ENCODE measurements around the gene BRD9.
"Not testable (repeated sequence)": the region's sequence is repeated elsewhere in the genome, so short reads cannot be mapped to it uniquely, and the experiment has no call there.

The BRD9 gene

GRCh38 chr5:847736-848135, 44.9 kb downstream of the BRD9 start:
- H3K4me1 ChIP-seq (ENCODE audit: control extremely low read depth in 1 of 4, control insufficient read depth in 4 of 4, insufficient read depth in 4 of 4, low read length in 3 of 4); H3K36me3 ChIP-seq (ENCODE audit: control insufficient read depth in 4 of 4, insufficient read depth in 4 of 4, low read length in 3 of 4); H3K9me3 ChIP-seq (ENCODE audit: control extremely low read depth in 1 of 5, control insufficient read depth in 4 of 5, insufficient read depth in 2 of 5, low read depth in 1 of 5, low read length in 4 of 5); H3K4me3 ChIP-seq (ENCODE audit: control insufficient read depth in 1 of 7, extremely low read depth in 1 of 7, insufficient read depth in 4 of 7, low read depth in 2 of 7, low read length in 6 of 7); DNase-seq; H3K27ac ChIP-seq (ENCODE audit: insufficient read depth in 1 of 2, low read depth in 1 of 2, low read length in 2 of 2, poor library complexity in 1 of 2, severe bottlenecking in 2 of 2); CTCF ChIA-PET; POLR2A ChIA-PET: not testable (repeated sequence)
- peaks cover 0 to 17% (median 2%) of the 10 kb centered on the region in 5 experiments for H3K27me3 ChIP-seq (replicated peaks in 2 of 5; ENCODE audit: control insufficient read depth in 4 of 5, insufficient read depth in 5 of 5, low read length in 4 of 5)
- no CpG with 5 or more reads among the region's 7 CpGs for WGBS (ENCODE audit: insufficient coverage)

- POLR2A ChIA-PET; H3K4me1 ChIP-seq (ENCODE audit: control extremely low read depth in 1 of 4, control insufficient read depth in 4 of 4, insufficient read depth in 4 of 4, low read length in 3 of 4); H3K36me3 ChIP-seq (ENCODE audit: control insufficient read depth in 4 of 4, insufficient read depth in 4 of 4, low read length in 3 of 4); H3K27ac ChIP-seq (ENCODE audit: insufficient read depth in 1 of 2, low read depth in 1 of 2, low read length in 2 of 2, poor library complexity in 1 of 2, severe bottlenecking in 2 of 2); CTCF ChIA-PET; H3K4me3 ChIP-seq (ENCODE audit: control insufficient read depth in 1 of 7, extremely low read depth in 1 of 7, insufficient read depth in 4 of 7, low read depth in 2 of 7, low read length in 6 of 7); DNase-seq; H3K9me3 ChIP-seq (ENCODE audit: control extremely low read depth in 1 of 5, control insufficient read depth in 4 of 5, insufficient read depth in 2 of 5, low read depth in 1 of 5, low read length in 4 of 5): not testable (repeated sequence)
- WGBS (ENCODE audit: insufficient coverage) = no CpG with 5 or more reads among the region's 18 CpGs
- H3K27me3 ChIP-seq (replicated peaks in 2 of 5; ENCODE audit: control insufficient read depth in 4 of 5, insufficient read depth in 5 of 5, low read length in 4 of 5) = peaks cover 0 to 12% (median 0%) of the 10 kb centered on the region in 5 experiments
These were observed 45.4 kb downstream of the BRD9 start for GRCh38 chr5:847212-847611.

GRCh38 chr5:846602-847091, 46.0 kb downstream of the BRD9 start:
- POLR2A ChIA-PET; H3K9me3 ChIP-seq (ENCODE audit: control extremely low read depth in 1 of 5, control insufficient read depth in 4 of 5, insufficient read depth in 2 of 5, low read depth in 1 of 5, low read length in 4 of 5); DNase-seq; H3K36me3 ChIP-seq (ENCODE audit: control insufficient read depth in 4 of 4, insufficient read depth in 4 of 4, low read length in 3 of 4); H3K4me3 ChIP-seq (ENCODE audit: control insufficient read depth in 1 of 7, extremely low read depth in 1 of 7, insufficient read depth in 4 of 7, low read depth in 2 of 7, low read length in 6 of 7); CTCF ChIA-PET; H3K27ac ChIP-seq (ENCODE audit: insufficient read depth in 1 of 2, low read depth in 1 of 2, low read length in 2 of 2, poor library complexity in 1 of 2, severe bottlenecking in 2 of 2); H3K4me1 ChIP-seq (ENCODE audit: control extremely low read depth in 1 of 4, control insufficient read depth in 4 of 4, insufficient read depth in 4 of 4, low read length in 3 of 4): not testable (repeated sequence)
- 95% methylated on average over 17 of the region's 18 CpGs for WGBS (ENCODE audit: insufficient coverage)
- peaks cover 0 to 10% (median 0%) of the 10 kb centered on the region in 5 experiments for H3K27me3 ChIP-seq (replicated peaks in 2 of 5; ENCODE audit: control insufficient read depth in 4 of 5, insufficient read depth in 5 of 5, low read length in 4 of 5)

- CTCF ChIA-PET; H3K27me3 ChIP-seq (replicated peaks in 2 of 5; ENCODE audit: control insufficient read depth in 4 of 5, insufficient read depth in 5 of 5, low read length in 4 of 5); H3K4me3 ChIP-seq (ENCODE audit: control insufficient read depth in 1 of 7, extremely low read depth in 1 of 7, insufficient read depth in 4 of 7, low read depth in 2 of 7, low read length in 6 of 7); H3K27ac ChIP-seq (ENCODE audit: insufficient read depth in 1 of 2, low read depth in 1 of 2, low read length in 2 of 2, poor library complexity in 1 of 2, severe bottlenecking in 2 of 2); H3K4me1 ChIP-seq (ENCODE audit: control extremely low read depth in 1 of 4, control insufficient read depth in 4 of 4, insufficient read depth in 4 of 4, low read length in 3 of 4); H3K36me3 ChIP-seq (ENCODE audit: control insufficient read depth in 4 of 4, insufficient read depth in 4 of 4, low read length in 3 of 4); H3K9me3 ChIP-seq (ENCODE audit: control extremely low read depth in 1 of 5, control insufficient read depth in 4 of 5, insufficient read depth in 2 of 5, low read depth in 1 of 5, low read length in 4 of 5); POLR2A ChIA-PET; DNase-seq: not testable (repeated sequence)
- WGBS (ENCODE audit: insufficient coverage) = 78% methylated on average over 4 of the region's 35 CpGs
These were observed 46.7 kb downstream of the BRD9 start for GRCh38 chr5:845676-846601.

- POLR2A ChIA-PET = not testable (repeated sequence)
- WGBS (ENCODE audit: insufficient coverage) = 86% methylated on average over 11 of the region's 21 CpGs
These were observed 47.4 kb downstream of the BRD9 start for GRCh38 chr5:845031-845675.

GRCh38 chr5:844426-844825, 48.2 kb downstream of the BRD9 start:
- 100% methylated on average over 5 of the region's 16 CpGs for WGBS (ENCODE audit: insufficient coverage)
- H3K27ac ChIP-seq (ENCODE audit: insufficient read depth in 1 of 2, low read depth in 1 of 2, low read length in 2 of 2, poor library complexity in 1 of 2, severe bottlenecking in 2 of 2); DNase-seq; H3K4me1 ChIP-seq (ENCODE audit: control extremely low read depth in 1 of 4, control insufficient read depth in 4 of 4, insufficient read depth in 4 of 4, low read length in 3 of 4); H3K27me3 ChIP-seq (replicated peaks in 2 of 5; ENCODE audit: control insufficient read depth in 4 of 5, insufficient read depth in 5 of 5, low read length in 4 of 5); H3K36me3 ChIP-seq (ENCODE audit: control insufficient read depth in 4 of 4, insufficient read depth in 4 of 4, low read length in 3 of 4); CTCF ChIA-PET; POLR2A ChIA-PET; H3K9me3 ChIP-seq (ENCODE audit: control extremely low read depth in 1 of 5, control insufficient read depth in 4 of 5, insufficient read depth in 2 of 5, low read depth in 1 of 5, low read length in 4 of 5); H3K4me3 ChIP-seq (ENCODE audit: control insufficient read depth in 1 of 7, extremely low read depth in 1 of 7, insufficient read depth in 4 of 7, low read depth in 2 of 7, low read length in 6 of 7): not testable (repeated sequence)

More at GRCh38 chr5:845031-845675, 47.4 kb downstream of the BRD9 start:
- H3K27ac ChIP-seq (ENCODE audit: insufficient read depth in 1 of 2, low read depth in 1 of 2, low read length in 2 of 2, poor library complexity in 1 of 2, severe bottlenecking in 2 of 2); DNase-seq; H3K4me1 ChIP-seq (ENCODE audit: control extremely low read depth in 1 of 4, control insufficient read depth in 4 of 4, insufficient read depth in 4 of 4, low read length in 3 of 4); H3K9me3 ChIP-seq (ENCODE audit: control extremely low read depth in 1 of 5, control insufficient read depth in 4 of 5, insufficient read depth in 2 of 5, low read depth in 1 of 5, low read length in 4 of 5); H3K36me3 ChIP-seq (ENCODE audit: control insufficient read depth in 4 of 4, insufficient read depth in 4 of 4, low read length in 3 of 4); H3K27me3 ChIP-seq (replicated peaks in 2 of 5; ENCODE audit: control insufficient read depth in 4 of 5, insufficient read depth in 5 of 5, low read length in 4 of 5); H3K4me3 ChIP-seq (ENCODE audit: control insufficient read depth in 1 of 7, extremely low read depth in 1 of 7, insufficient read depth in 4 of 7, low read depth in 2 of 7, low read length in 6 of 7); CTCF ChIA-PET: not testable (repeated sequence)

- H3K4me1 ChIP-seq (ENCODE audit: control extremely low read depth in 1 of 4, control insufficient read depth in 4 of 4, insufficient read depth in 4 of 4, low read length in 3 of 4); CTCF ChIA-PET; H3K27me3 ChIP-seq (replicated peaks in 2 of 5; ENCODE audit: control insufficient read depth in 4 of 5, insufficient read depth in 5 of 5, low read length in 4 of 5); H3K4me3 ChIP-seq (ENCODE audit: control insufficient read depth in 1 of 7, extremely low read depth in 1 of 7, insufficient read depth in 4 of 7, low read depth in 2 of 7, low read length in 6 of 7); H3K36me3 ChIP-seq (ENCODE audit: control insufficient read depth in 4 of 4, insufficient read depth in 4 of 4, low read length in 3 of 4); H3K27ac ChIP-seq (ENCODE audit: insufficient read depth in 1 of 2, low read depth in 1 of 2, low read length in 2 of 2, poor library complexity in 1 of 2, severe bottlenecking in 2 of 2); H3K9me3 ChIP-seq (ENCODE audit: control extremely low read depth in 1 of 5, control insufficient read depth in 4 of 5, insufficient read depth in 2 of 5, low read depth in 1 of 5, low read length in 4 of 5); POLR2A ChIA-PET; DNase-seq: not testable (repeated sequence)
- WGBS (ENCODE audit: insufficient coverage) = 89% methylated on average over 14 of the region's 22 CpGs
These were observed 48.7 kb downstream of the BRD9 start for GRCh38 chr5:843926-844325.
